Body of pancreas (tissue), 4 donors: ENCODE data around the gene LDLRAD2.

Experiments used
- CTCF ChIP-seq, 7 experiments: fragments of 450-650 bp in 4 of 7; fragments of 200-600 bp in 3 of 7; sonication (generic) in 3 of 7; IDR thresholded peaks; one replicate each; pipeline ENCODE4 v1.5.1; 2016 to 2019; ENCODE audit warnings: antibody characterized with exemption in 7 of 7
- POLR2A ChIP-seq, 3 donors: fragments of 450-650 bp; IDR thresholded peaks; one replicate each; pipeline ENCODE4 v1.6.1; 2016; ENCODE audit warnings: antibody characterized with exemption in 3 of 3, mild to moderate bottlenecking in 2 of 3

GRCh38 chr1:21845646-21846641 lies 33.9 kb downstream of the LDLRAD2 start:
- TF ChIP-seq CTCF (IDR thresholded peaks at IDR 0.05) (no peak), POLR2A (IDR thresholded peaks at IDR 0.05) (no peak)
